OCI-LY3 (cell line): Measurements from ENCODE around the gene SP8.
A peak's percentile ranks its signal among the peaks of the same experiment; 100 is the strongest.

Experiments
- H2AFZ ChIP-seq: fragments of 200-600, 300-600 bp; shearing (Covaris generic); 2 replicates; pipeline ENCODE4 v1.6.0; 2014; ENCODE audit warnings: antibody characterized with exemption, low read depth, low read length
- H3K27ac ChIP-seq: fragments of 200-600, 300-600 bp; sonication (generic); 2 replicates; pipeline ENCODE4 v1.5.1; 2014; ENCODE audit warnings: mild to moderate bottlenecking, low read length, moderate library complexity, mixed read lengths
- H3K27me3 ChIP-seq: fragments of 200-600, 300-600 bp; sonication (generic); 2 replicates; pipeline ENCODE4 v1.6.1; 2014; ENCODE audit warnings: low read depth, low read length, mixed read lengths
- H3K36me3 ChIP-seq: fragments of 200-600, 300-600 bp; sonication (generic); replicated peaks from 2 replicates; pipeline ENCODE3; 2014; ENCODE audit warnings: low read depth, low read length, mixed read lengths
- H3K4me1 ChIP-seq: fragments of 300-600, 200-600 bp; sonication (generic); 2 replicates; pipeline ENCODE4 v1.6.1; 2014; ENCODE audit warnings: low read length, mixed read lengths
- H3K4me2 ChIP-seq: fragments of 200-600, 300-600 bp; sonication (generic); 2 replicates; pipeline ENCODE4 v1.6.1; 2014; ENCODE audit warnings: low read length, mixed read lengths
- H3K4me3 ChIP-seq: fragments of 300-600, 200-600 bp; sonication (generic); 2 replicates; pipeline ENCODE4 v1.5.1; 2014; ENCODE audit warnings: antibody characterized with exemption, mild to moderate bottlenecking, low read length, moderate library complexity
- H3K79me2 ChIP-seq: fragments of 300-600, 200-600 bp; shearing (Covaris generic); 2 replicates; pipeline ENCODE4 v1.6.1; 2014; ENCODE audit warnings: mild to moderate bottlenecking, low read length, mixed read lengths
- H3K9ac ChIP-seq: fragments of 300-600, 200-600 bp; shearing (Covaris generic); 2 replicates; pipeline ENCODE4 v1.6.0; 2014; ENCODE audit warnings: mild to moderate bottlenecking, low read length, moderate library complexity
- H3K9me3 ChIP-seq: fragments of 200-600, 300-600 bp; shearing (Covaris generic); 2 replicates; pipeline ENCODE4 v1.6.1; 2014; ENCODE audit warnings: low read length, mixed read lengths; ENCODE audit not compliant: insufficient read depth
- H4K20me1 ChIP-seq: fragments of 200-600, 300-600 bp; sonication (generic); 2 replicates; pipeline ENCODE4 v1.6.1; 2016; ENCODE audit warnings: low read length, mixed read lengths; ENCODE audit not compliant: insufficient read depth
- CTCF ChIP-seq: fragments of 200-600, 300-600 bp; sonication (generic); IDR thresholded peaks from 2 replicates; pipeline ENCODE4 v1.5.1; 2014; ENCODE audit warnings: antibody characterized with exemption, low read length, low read depth
- EZH2phosphoT487 ChIP-seq: fragments of 200-600 bp; shearing (Covaris generic); IDR thresholded peaks from 2 replicates; pipeline ENCODE4 v1.6.1; 2018; ENCODE audit warnings: antibody characterized with exemption, mixed run types, low read depth

Gene SP8

GRCh38 chr7:20748853-20749252 is 37.8 kb downstream of the SP8 start:
- no peaks in the 10 kb centered on the region for H3K27me3 ChIP-seq
- H3K79me2 ChIP-seq = no peaks in the 10 kb centered on the region
- no peak overlapping the region for H3K9ac ChIP-seq
- H3K36me3 ChIP-seq = no peaks in the 10 kb centered on the region
- no peaks in the 10 kb centered on the region for H4K20me1 ChIP-seq
- H3K4me2 ChIP-seq = no peak overlapping the region
- H3K27ac ChIP-seq = no peak overlapping the region
- no peaks in the 10 kb centered on the region for H3K4me1 ChIP-seq
- H3K9me3 ChIP-seq = no peaks in the 10 kb centered on the region
- TF ChIP-seq CTCF (no peak), EZH2phosphoT487 (no peak)
- H2AFZ ChIP-seq = no peak overlapping the region
- H3K4me3 ChIP-seq = no peak overlapping the region

GRCh38 chr7:20747001-20747400 is 39.7 kb downstream of the SP8 start:
- Histone ChIP-seq H3K9ac (no peak overlapping the region), H3K4me2 (no peak overlapping the region), H2AFZ (no peak overlapping the region), H3K4me3 (no peak overlapping the region), H3K27ac (no peak overlapping the region), H3K4me1 (peaks cover 8% of the 10 kb centered on the region; the same call in 1 of the 2 replicates), H3K79me2 (no peaks in the 10 kb centered on the region), H4K20me1 (no peaks in the 10 kb centered on the region), H3K36me3 (no peaks in the 10 kb centered on the region), H3K27me3 (no peaks in the 10 kb centered on the region), H3K9me3 (no peaks in the 10 kb centered on the region)
- TF ChIP-seq CTCF = no peak

- Histone ChIP-seq H3K9me3 (no peaks in the 10 kb centered on the region), H3K27me3 (no peaks in the 10 kb centered on the region), H3K36me3 (no peaks in the 10 kb centered on the region), H3K4me1 (peaks cover 8% of the 10 kb centered on the region; the same call in 1 of the 2 replicates), H3K9ac (no peak overlapping the region), H3K4me3 (no peak overlapping the region), H3K4me2 (no peak overlapping the region), H4K20me1 (no peaks in the 10 kb centered on the region), H2AFZ (no peak overlapping the region), H3K27ac (no peak overlapping the region), H3K79me2 (no peaks in the 10 kb centered on the region)
- TF ChIP-seq CTCF (no peak), EZH2phosphoT487 (no peak)
These were observed 41.0 kb downstream of the SP8 start for GRCh38 chr7:20745702-20746101.

GRCh38 chr7:20744954-20745446 is 41.7 kb downstream of the SP8 start:
- peaks cover 8% of the 10 kb centered on the region; the same call in 1 of the 2 replicates for H3K4me1 ChIP-seq
- no peak overlapping the region for H3K4me3 ChIP-seq
- no peak overlapping the region for H3K9ac ChIP-seq
- H3K27ac ChIP-seq = no peak overlapping the region
- H3K4me2 ChIP-seq = no peak overlapping the region
- no peaks in the 10 kb centered on the region for H3K36me3 ChIP-seq
- H3K27me3 ChIP-seq = no peaks in the 10 kb centered on the region
- no peaks in the 10 kb centered on the region for H3K9me3 ChIP-seq
- H2AFZ ChIP-seq = no peak overlapping the region
- H4K20me1 ChIP-seq = no peaks in the 10 kb centered on the region
- H3K79me2 ChIP-seq = no peaks in the 10 kb centered on the region
- TF ChIP-seq CTCF (peak; percentile 27), EZH2phosphoT487 (no peak)
